Activated B cell treated with CpG ODN at 0.5 μM for 24 hours (primary cell): ENCODE results near the gene NRXN2. TPM values are rescaled to one million over a fixed set of nuclear protein-coding genes. Genes with fewer than 3 reads are reported as not detected.

Experiments
- ATAC-seq: fragments of 200-7000 bp; cut with Tn5 transposase; one replicate; pipeline ENCODE4 v1.10.0; 2021; ENCODE audit warnings: low read depth, mild to moderate bottlenecking, moderate library complexity
- CTCF ChIA-PET: fragments of 350-600 bp; sonication (Branson Sonifier 250); formaldehyde crosslinking; loops from one replicate; lab custom pipeline; 2021; ENCODE audit warnings: antibody characterized with exemption; lab: Charles Lee
- POLR2A ChIA-PET: fragments of 350-600 bp; sonication (Branson Sonifier 250); formaldehyde crosslinking; loops from one replicate; lab custom pipeline; 2021; ENCODE audit warnings: antibody characterized with exemption; lab: Charles Lee
- DNase-seq: peaks from one replicate; pipeline ENCODE4 v3.0.0; 2022
- H3K27ac Mint-ChIP-seq: one replicate; pipeline ENCODE4 v1.8.0; 2020; ENCODE audit warnings: mixed read lengths
- H3K27me3 Mint-ChIP-seq: one replicate; pipeline ENCODE4 v1.8.0; 2021; ENCODE audit warnings: mixed read lengths
- H3K36me3 Mint-ChIP-seq: one replicate; pipeline ENCODE4 v1.8.0; 2021; ENCODE audit warnings: low read depth, mixed read lengths
- H3K4me1 Mint-ChIP-seq: one replicate; pipeline ENCODE4 v1.8.0; 2021; ENCODE audit warnings: mixed read lengths
- H3K4me3 Mint-ChIP-seq: one replicate; pipeline ENCODE4 v1.8.0; 2020; ENCODE audit warnings: mild to moderate bottlenecking, mixed read lengths
- H3K9me3 Mint-ChIP-seq: one replicate; pipeline ENCODE4 v1.8.0; 2020; ENCODE audit warnings: mixed read lengths
- intact Hi-C: fragments of 100-400 bp; cut with micrococcal nuclease; formaldehyde crosslinking; loops from one replicate; pipeline ENCODE4 v1.15.1; 2024
- total RNA-seq: library from RNA; stranded (reverse); gene quantifications from 2 replicates; pipeline ENCODE4 v1.2.3, GENCODE V29; 2022
- TF ChIP-seq, protein P1 (sequence below): fragments of 200-600 bp; IDR thresholded peaks from one replicate; pipeline ENCODE4 v1.8.0; 2022; ENCODE audit warnings: antibody characterized with exemption, mild to moderate bottlenecking

The NRXN2 gene
- total RNA-seq, 1 donor from 2014 or later: 0.73 TPM

DNA sequence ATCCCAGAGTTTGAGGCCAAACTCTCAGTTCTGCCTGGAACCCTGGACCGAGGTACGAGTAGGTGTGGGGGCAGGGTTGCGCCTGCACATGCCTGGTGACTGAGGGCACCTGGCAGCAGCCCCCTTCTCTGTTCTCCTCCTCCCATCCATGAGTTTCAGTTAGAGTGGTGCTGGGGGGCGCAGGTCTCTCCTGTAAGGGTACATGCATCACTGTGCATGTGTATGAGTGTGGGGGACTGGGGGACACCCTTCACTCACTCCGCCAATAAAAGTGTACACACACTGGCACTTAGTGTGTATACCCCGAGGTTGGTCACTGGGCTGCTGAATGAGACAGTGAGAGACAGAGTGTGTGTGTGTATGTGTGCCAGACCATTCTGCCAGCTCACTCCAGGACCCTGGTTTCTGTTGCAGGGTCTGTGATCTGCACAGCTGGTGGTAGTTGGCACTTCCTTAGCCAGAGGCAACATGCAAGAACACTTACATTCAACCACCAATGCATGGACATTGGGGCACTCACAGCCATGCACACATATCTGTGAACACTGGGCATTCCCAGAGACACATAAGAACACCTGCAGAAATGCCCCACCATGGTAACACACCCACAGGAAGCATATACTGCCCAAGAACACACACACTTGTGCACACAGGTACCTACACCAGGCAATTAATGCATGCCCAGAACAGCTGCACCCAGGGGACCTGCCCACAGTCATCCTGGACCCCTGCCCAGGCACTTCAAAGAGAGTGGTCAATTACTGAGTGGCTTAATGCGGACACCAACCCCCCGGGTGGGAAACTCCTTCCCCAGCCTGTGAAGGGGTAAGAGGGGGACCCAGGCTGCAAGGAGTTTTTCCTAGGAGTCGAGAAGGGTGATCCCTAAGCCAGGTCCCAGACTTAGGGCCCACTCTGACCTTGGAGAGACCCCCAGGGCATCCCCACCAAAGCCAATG is 1.2 kb upstream of the NRXN2 start:
- ChIA-PET CTCF (interaction anchor here (1.0 to 1.4 kb wide), 2 partner anchors 36 to 407 kb away, joined by 3 to 6 read pairs; partner anchors contain the start of genes PRDX5 and TRMT112), POLR2A (no interaction called here)
- ATAC-seq: peak; percentile 59
- peaks cover 24% of the 10 kb centered on the region for H3K27me3 Mint-ChIP-seq
- H3K27ac Mint-ChIP-seq: peak overlapping the region; percentile 76
- H3K4me1 Mint-ChIP-seq: peaks cover 22% of the 10 kb centered on the region
- peak overlapping the region; percentile 81 for H3K4me3 Mint-ChIP-seq
- DNase-seq: no peak
- intact Hi-C loops: loop anchor here (1.0 to 2.0 kb wide), 6 partner anchors 19 to 419 kb away; partner anchors contain the start of genes ESRRA and PRDX5
- TF ChIP-seq, protein P1, sequence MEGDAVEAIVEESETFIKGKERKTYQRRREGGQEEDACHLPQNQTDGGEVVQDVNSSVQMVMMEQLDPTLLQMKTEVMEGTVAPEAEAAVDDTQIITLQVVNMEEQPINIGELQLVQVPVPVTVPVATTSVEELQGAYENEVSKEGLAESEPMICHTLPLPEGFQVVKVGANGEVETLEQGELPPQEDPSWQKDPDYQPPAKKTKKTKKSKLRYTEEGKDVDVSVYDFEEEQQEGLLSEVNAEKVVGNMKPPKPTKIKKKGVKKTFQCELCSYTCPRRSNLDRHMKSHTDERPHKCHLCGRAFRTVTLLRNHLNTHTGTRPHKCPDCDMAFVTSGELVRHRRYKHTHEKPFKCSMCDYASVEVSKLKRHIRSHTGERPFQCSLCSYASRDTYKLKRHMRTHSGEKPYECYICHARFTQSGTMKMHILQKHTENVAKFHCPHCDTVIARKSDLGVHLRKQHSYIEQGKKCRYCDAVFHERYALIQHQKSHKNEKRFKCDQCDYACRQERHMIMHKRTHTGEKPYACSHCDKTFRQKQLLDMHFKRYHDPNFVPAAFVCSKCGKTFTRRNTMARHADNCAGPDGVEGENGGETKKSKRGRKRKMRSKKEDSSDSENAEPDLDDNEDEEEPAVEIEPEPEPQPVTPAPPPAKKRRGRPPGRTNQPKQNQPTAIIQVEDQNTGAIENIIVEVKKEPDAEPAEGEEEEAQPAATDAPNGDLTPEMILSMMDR: no peak
- H3K9me3 Mint-ChIP-seq: no peaks in the 10 kb centered on the region
- H3K36me3 Mint-ChIP-seq: peaks cover 26% of the 10 kb centered on the region

DNA sequence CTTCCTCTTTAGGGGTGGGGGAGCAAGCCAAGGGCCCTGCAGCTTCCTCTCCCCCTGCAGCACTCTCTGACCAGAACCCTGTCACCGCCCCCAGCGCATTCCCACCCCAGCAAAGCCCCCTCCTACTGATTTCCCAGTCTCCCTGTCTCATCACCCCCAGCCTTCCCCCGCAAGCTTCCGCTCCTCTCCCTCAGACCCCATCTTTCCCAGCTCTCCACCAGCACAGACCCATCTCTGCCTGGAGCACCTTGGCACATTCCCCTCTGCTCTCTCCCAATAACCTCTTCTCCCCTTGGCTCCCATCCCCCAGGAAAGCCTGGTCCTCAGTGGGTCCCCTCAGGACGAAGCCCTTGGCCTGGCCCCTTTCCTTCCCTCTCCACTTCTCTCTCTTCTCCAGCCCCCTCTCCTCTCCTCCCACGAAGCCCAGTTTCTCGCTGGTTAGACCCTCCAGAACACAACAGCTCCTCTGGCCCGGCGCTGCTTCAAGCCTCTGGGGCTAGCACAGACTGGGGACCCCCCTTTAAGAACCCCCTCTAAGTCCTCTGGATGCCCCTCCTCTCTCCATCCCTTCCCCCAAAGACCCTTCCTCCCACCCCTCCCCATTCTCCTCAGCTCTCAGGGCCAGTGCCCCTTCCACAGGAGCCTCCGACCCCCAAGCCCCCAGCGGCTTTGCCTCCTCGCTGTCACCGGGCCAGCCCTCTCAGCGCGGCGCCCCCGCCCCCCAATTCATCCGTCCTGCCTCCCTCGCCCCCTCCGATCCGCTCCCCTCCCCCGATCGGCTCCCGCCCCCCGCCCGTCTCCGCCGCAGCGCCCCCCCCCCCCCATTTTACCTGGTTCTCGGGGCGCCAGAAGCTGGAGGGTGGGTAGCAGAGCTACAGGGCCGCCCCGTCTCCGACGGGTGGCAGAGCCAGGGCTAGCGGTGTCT is 594 bp downstream of the NRXN2 start:
- H3K36me3 Mint-ChIP-seq: peaks cover 11% of the 10 kb centered on the region
- H3K9me3 Mint-ChIP-seq: no peaks in the 10 kb centered on the region
- H3K27ac Mint-ChIP-seq: no peak overlapping the region
- ChIA-PET POLR2A (interaction anchor here (0.5 to 1.6 kb wide), 7 partner anchors 20 to 956 kb away, joined by 3 to 13 read pairs (median 3); no protein-coding TSS in a partner anchor), CTCF (interaction anchor here (0.9 to 2.0 kb wide), 2 partner anchors 33 to 367 kb away, joined by 3 to 8 read pairs; no protein-coding TSS in a partner anchor)
- no peak for DNase-seq
- ATAC-seq: no peak
- peaks cover 38% of the 10 kb centered on the region for H3K27me3 Mint-ChIP-seq
- intact Hi-C loops: loop anchor here (1.0 to 2.0 kb wide), 6 partner anchors 21 to 417 kb away; partner anchors contain the start of genes ESRRA and PRDX5
- TF ChIP-seq, protein P1: no peak
- peak overlapping the region; percentile 28 for H3K4me3 Mint-ChIP-seq
- H3K4me1 Mint-ChIP-seq: peaks cover 22% of the 10 kb centered on the region

DNA sequence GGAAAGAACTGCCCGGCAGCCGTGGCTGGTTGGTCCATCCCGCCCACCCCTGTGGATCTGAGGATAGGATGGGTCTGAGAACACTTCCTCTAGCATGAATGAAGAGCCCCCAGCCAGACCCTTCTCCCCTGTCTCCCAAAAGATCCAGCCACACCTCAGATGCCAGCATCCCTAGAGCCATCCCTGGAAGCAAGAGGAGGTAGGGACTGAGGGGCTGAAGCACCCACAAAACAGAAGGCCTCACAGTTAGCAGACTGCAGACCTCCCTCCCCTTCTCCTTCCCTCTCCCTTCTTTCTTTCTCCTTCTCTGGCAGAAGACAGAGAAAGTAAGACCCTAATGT is 1.7 kb downstream of the NRXN2 start:
- peaks cover 20% of the 10 kb centered on the region for H3K4me1 Mint-ChIP-seq
- ChIA-PET CTCF (interaction anchor here (2.0 kb wide), 1 partner anchor 32 kb away, joined by 8 read pairs; no protein-coding TSS in a partner anchor), POLR2A (interaction anchor here (1.6 to 1.8 kb wide), 2 partner anchors 22 to 33 kb away, joined by 3 to 5 read pairs; no protein-coding TSS in a partner anchor)
- no peak overlapping the region for H3K27ac Mint-ChIP-seq
- no peak for ATAC-seq
- TF ChIP-seq, protein P1: no peak
- peaks cover 46% of the 10 kb centered on the region for H3K27me3 Mint-ChIP-seq
- H3K36me3 Mint-ChIP-seq: no peaks in the 10 kb centered on the region
- intact Hi-C loops: no loop called here
- H3K9me3 Mint-ChIP-seq: no peaks in the 10 kb centered on the region
- no peak overlapping the region for H3K4me3 Mint-ChIP-seq
- no peak for DNase-seq

DNA sequence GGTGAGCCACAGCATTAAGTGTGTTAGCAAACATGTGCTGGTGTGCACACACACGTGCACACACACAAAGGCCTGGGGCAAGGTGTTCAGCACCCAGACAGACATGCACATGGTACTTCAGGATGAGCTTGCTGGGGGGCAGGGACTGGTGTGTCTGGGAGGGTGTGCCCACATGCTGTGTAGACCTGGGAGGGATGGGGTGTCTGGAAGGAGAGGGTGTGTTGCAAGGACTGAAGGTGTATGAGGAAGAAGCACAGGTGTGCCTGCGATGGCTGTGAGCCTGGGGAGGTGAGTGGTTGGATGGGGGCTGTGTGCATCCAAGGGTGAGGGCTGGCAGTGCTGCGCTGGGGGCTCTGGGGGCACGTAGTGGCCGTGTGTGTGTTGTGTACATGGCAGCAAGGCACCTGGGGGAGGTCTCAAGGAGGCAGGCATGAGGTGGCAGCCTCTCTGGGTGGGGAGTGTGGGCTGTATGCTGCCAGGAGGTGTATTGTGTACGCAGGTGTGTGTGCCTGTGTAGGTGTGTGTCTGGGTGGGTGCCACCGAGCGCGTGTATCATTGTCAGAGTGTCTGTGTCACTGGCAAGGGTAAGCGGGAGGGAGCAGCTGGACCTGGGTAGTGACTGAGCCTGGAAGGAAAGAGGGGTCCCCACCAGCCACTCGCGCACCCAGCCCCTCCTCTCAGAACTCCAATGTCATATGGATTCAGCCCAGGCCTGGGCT is 2.2 kb downstream of the NRXN2 start:
- ATAC-seq (no peak), DNase-seq (no peak)
- H3K27ac Mint-ChIP-seq: no peak overlapping the region
- peaks cover 20% of the 10 kb centered on the region for H3K4me1 Mint-ChIP-seq
- TF ChIP-seq, protein P1: no peak
- H3K9me3 Mint-ChIP-seq: no peaks in the 10 kb centered on the region
- no peaks in the 10 kb centered on the region for H3K36me3 Mint-ChIP-seq
- H3K27me3 Mint-ChIP-seq: peaks cover 51% of the 10 kb centered on the region
- POLR2A ChIA-PET: interaction anchor here (1.8 kb wide), 1 partner anchor 22 kb away, joined by 5 read pairs; no protein-coding TSS in a partner anchor
- intact Hi-C loops: no loop called here
- CTCF ChIA-PET: interaction anchor here (1.5 kb wide), 1 partner anchor 32 kb away, joined by 6 read pairs; no protein-coding TSS in a partner anchor
- no peak overlapping the region for H3K4me3 Mint-ChIP-seq
